HepG2 (cell line): ENCODE results near the gene LRRC3. TPM values are rescaled to one million over a fixed set of nuclear protein-coding genes. Genes with fewer than 3 reads are reported as not detected.
A peak's percentile ranks its signal among the peaks of the same experiment; 100 is the strongest.

Experiments
- ATF7-NPFF ChIP-seq: sonication (generic); formaldehyde crosslinking; IDR thresholded peaks from 2 replicates; pipeline ENCODE4 v1.8.1; 2023; ENCODE audit warnings: mild to moderate bottlenecking, low read depth, missing genetic modification reagents, moderate library complexity
- MAZ ChIP-seq, 2 experiments: sonication (generic) in 1 of 2; formaldehyde crosslinking in 1 of 2; IDR thresholded peaks; 2 replicates each; pipeline versions ENCODE4 v1.5.0 to v1.6.1; 2012 to 2020; ENCODE audit warnings: low read depth in 2 of 2, mild to moderate bottlenecking in 2 of 2, borderline replicate concordance in 1 of 2, improper control_type of control experiment in 1 of 2, low read length in 1 of 2, missing genetic modification reagents in 1 of 2, moderate library complexity in 1 of 2
- MEF2D ChIP-seq: sonication (generic); formaldehyde crosslinking; IDR thresholded peaks from 2 replicates; pipeline ENCODE4 v1.5.1; 2020; ENCODE audit warnings: mild to moderate bottlenecking, missing genetic modification reagents
- SETDB1 ChIP-seq: sonication (generic); formaldehyde crosslinking; IDR thresholded peaks from 2 replicates; pipeline ENCODE4 v1.5.1; 2020; ENCODE audit warnings: missing genetic modification reagents, mild to moderate bottlenecking, borderline replicate concordance
- TBX2 ChIP-seq: sonication (generic); formaldehyde crosslinking; IDR thresholded peaks from 2 replicates; pipeline ENCODE4 v1.5.0; 2020; ENCODE audit warnings: missing genetic modification reagents, mild to moderate bottlenecking, borderline replicate concordance
- TEAD2 ChIP-seq: sonication (generic); formaldehyde crosslinking; IDR thresholded peaks from 2 replicates; pipeline ENCODE4 v1.9.0; 2021; ENCODE audit warnings: missing genetic modification reagents
- ZNF30 ChIP-seq: sonication (generic); formaldehyde crosslinking; IDR thresholded peaks from 2 replicates; pipeline ENCODE4 v1.5.0; 2020; ENCODE audit warnings: mild to moderate bottlenecking, missing genetic modification reagents
- ZNF839 ChIP-seq: sonication (generic); formaldehyde crosslinking; IDR thresholded peaks from 2 replicates; pipeline ENCODE4 v1.4.0; 2020; ENCODE audit warnings: missing genetic modification reagents, mild to moderate bottlenecking, borderline replicate concordance
- polyA plus RNA-seq, 8 experiments: library from polyadenylated mRNA; depleted of rRNA in 3 of 8; stranded (reverse) in 7 of 8; unstranded in 1 of 8; fragments of >200 nt; fragmentation: Illumina TruSeq in 4 of 8; extraction: Trizol in 4 of 8; gene quantifications; 2 replicates each; pipeline versions ENCODE4 v1.2.1 to v1.2.3, GENCODE V29; 2011 to 2016; ENCODE audit warnings: low read depth in 4 of 8, missing spikeins in 1 of 8, mixed read lengths in 1 of 8; ENCODE audit not compliant: insufficient read depth in 1 of 8
- total RNA-seq, 5 experiments: library from RNA; depleted of rRNA; stranded (reverse); fragments of >200 nt; fragmentation: Illumina TruSeq; extraction: Trizol; gene quantifications; 2 replicates each; pipeline ENCODE4 v1.2.3, GENCODE V29; 2016; ENCODE audit warnings: low read depth in 1 of 5
- TF ChIP-seq, protein P1 (sequence below), 2 experiments: sonication (generic) in 1 of 2; formaldehyde crosslinking in 1 of 2; IDR thresholded peaks; 2 replicates each; pipeline versions ENCODE4 v1.4.0 to v1.6.1; 2018 to 2020; ENCODE audit warnings: missing genetic modification reagents in 2 of 2, borderline replicate concordance in 1 of 2, low read depth in 1 of 2, mild to moderate bottlenecking in 1 of 2, missing biosample characterization in 1 of 2
- TF ChIP-seq, protein P2 (sequence below): sonication (generic); formaldehyde crosslinking; IDR thresholded peaks from 2 replicates; pipeline ENCODE4 v1.5.1; 2020; ENCODE audit warnings: mild to moderate bottlenecking, missing genetic modification reagents, moderate library complexity
- TF ChIP-seq, protein P3 (sequence below): sonication (generic); formaldehyde crosslinking; IDR thresholded peaks from 2 replicates; pipeline ENCODE4 v1.8.1; 2022; ENCODE audit warnings: low read depth, mild to moderate bottlenecking, missing genetic modification reagents
- TF ChIP-seq, protein P4 (sequence below): IDR thresholded peaks from 2 replicates; pipeline ENCODE4 v1.6.1; 2016

The LRRC3 gene
- total and polyA plus RNA-seq, 2 of the 13 experiments (the other 11 are each of a cell fraction or from before 2014, with no cell fraction given), result 4.8 to 16.5 TPM

DNA sequence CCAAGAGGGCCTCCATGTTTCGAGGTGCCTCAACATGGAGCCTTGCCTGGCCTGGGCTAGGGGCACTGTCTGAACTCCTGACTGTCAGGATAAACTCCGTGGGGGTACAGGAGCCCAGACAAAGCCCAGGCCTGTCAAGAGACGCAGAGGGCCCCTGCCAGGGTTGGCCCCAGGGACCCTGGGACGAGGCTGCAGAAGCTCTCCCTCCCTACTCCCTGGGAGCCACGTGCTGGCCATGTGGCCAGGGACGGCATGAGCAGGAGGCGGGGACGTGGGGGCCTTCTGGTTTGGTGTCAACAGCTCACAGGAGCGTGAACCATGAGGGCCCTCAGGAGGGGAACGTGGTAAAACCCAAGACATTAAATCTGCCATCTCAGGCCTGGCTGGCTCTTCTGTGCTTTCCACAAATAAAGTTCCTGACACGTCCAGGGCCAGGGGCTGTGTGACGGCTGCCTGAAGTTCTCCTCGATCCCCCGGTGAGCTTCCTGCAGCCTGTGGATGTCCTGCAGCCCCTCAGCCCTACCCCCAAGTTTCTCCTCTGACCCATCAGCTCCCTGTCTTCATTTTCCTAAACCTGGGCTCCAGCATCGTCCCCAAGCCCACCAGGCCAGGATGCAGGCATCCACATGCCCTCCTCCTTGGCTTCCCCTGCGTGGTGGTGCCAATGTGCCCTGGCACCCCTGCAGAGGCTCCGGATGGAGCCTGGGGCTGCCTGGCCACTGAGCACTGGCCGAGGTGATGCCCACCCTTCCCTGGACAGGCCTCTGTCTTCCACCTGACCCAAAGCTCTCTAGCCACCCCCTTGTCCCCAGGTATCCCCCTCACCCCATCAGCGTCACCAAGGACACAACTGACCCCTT is 12.8 kb upstream of the LRRC3 start (continued):
- TF ChIP-seq TEAD2 (CRISPR knock-in tag), result peak; percentile 82; the same call in 1 of the 2 replicates
- TF ChIP-seq ZNF30, result 0 out of 2 replicates have a peak, but pooled peaks have one; percentile 58
- TF ChIP-seq, protein P1, sequence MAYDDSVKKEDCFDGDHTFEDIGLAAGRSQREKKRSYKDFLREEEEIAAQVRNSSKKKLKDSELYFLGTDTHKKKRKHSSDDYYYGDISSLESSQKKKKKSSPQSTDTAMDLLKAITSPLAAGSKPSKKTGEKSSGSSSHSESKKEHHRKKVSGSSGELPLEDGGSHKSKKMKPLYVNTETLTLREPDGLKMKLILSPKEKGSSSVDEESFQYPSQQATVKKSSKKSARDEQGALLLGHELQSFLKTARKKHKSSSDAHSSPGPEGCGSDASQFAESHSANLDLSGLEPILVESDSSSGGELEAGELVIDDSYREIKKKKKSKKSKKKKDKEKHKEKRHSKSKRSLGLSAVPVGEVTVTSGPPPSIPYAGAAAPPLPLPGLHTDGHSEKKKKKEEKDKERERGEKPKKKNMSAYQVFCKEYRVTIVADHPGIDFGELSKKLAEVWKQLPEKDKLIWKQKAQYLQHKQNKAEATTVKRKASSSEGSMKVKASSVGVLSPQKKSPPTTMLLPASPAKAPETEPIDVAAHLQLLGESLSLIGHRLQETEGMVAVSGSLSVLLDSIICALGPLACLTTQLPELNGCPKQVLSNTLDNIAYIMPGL (CRISPR knock-in tag; IDR thresholded peaks at IDR 0.05; ENCODE audit: borderline replicate concordance in 1 of 2, low read depth in 1 of 2), result no peak
- no peak for TF ChIP-seq ZNF839 (CRISPR knock-in tag)
- TF ChIP-seq ATF7-NPFF (CRISPR knock-in tag), result peak; percentile 63; the same call in 1 of the 2 replicates
- TF ChIP-seq MAZ (IDR thresholded peaks at IDR 0.05; ENCODE audit: borderline replicate concordance, low read depth, low read length), result no peak
- 0 out of 2 replicates have a peak, but pooled peaks have one; percentile 31 for TF ChIP-seq MAZ (CRISPR knock-in tag; IDR thresholded peaks at IDR 0.05; ENCODE audit: low read depth)
- TF ChIP-seq, protein P2, sequence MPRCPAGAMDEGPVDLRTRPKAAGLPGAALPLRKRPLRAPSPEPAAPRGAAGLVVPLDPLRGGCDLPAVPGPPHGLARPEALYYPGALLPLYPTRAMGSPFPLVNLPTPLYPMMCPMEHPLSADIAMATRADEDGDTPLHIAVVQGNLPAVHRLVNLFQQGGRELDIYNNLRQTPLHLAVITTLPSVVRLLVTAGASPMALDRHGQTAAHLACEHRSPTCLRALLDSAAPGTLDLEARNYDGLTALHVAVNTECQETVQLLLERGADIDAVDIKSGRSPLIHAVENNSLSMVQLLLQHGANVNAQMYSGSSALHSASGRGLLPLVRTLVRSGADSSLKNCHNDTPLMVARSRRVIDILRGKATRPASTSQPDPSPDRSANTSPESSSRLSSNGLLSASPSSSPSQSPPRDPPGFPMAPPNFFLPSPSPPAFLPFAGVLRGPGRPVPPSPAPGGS, result 0 out of 2 replicates have a peak, but pooled peaks have one; percentile 33
- TF ChIP-seq, protein P3, sequence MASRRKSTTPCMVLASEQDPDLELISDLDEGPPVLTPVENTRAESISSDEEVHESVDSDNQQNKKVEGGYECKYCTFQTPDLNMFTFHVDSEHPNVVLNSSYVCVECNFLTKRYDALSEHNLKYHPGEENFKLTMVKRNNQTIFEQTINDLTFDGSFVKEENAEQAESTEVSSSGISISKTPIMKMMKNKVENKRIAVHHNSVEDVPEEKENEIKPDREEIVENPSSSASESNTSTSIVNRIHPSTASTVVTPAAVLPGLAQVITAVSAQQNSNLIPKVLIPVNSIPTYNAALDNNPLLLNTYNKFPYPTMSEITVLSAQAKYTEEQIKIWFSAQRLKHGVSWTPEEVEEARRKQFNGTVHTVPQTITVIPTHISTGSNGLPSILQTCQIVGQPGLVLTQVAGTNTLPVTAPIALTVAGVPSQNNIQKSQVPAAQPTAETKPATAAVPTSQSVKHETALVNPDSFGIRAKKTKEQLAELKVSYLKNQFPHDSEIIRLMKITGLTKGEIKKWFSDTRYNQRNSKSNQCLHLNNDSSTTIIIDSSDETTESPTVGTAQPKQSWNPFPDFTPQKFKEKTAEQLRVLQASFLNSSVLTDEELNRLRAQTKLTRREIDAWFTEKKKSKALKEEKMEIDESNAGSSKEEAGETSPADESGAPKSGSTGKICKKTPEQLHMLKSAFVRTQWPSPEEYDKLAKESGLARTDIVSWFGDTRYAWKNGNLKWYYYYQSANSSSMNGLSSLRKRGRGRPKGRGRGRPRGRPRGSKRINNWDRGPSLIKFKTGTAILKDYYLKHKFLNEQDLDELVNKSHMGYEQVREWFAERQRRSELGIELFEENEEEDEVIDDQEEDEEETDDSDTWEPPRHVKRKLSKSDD (CRISPR knock-in tag), result no peak
- TF ChIP-seq, protein P4, sequence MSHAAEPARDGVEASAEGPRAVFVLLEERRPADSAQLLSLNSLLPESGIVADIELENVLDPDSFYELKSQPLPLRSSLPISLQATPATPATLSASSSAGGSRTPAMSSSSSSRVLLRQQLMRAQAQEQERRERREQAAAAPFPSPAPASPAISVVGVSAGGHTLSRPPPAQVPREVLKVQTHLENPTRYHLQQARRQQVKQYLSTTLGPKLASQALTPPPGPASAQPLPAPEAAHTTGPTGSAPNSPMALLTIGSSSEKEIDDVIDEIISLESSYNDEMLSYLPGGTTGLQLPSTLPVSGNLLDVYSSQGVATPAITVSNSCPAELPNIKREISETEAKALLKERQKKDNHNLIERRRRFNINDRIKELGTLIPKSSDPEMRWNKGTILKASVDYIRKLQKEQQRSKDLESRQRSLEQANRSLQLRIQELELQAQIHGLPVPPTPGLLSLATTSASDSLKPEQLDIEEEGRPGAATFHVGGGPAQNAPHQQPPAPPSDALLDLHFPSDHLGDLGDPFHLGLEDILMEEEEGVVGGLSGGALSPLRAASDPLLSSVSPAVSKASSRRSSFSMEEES (CRISPR knock-in tag), result peak; percentile 47; the same call in 1 of the 2 replicates
- TF ChIP-seq SETDB1 (CRISPR knock-in tag), result peak; percentile 89; the same call in 1 of the 2 replicates
- no peak for TF ChIP-seq TBX2 (CRISPR knock-in tag)
- TF ChIP-seq MEF2D, result peak; percentile 49; the same call in 1 of the 2 replicates
